IMR-90 (cell line): ENCODE results near the gene AAGAB. TPM values are rescaled to one million over a fixed set of nuclear protein-coding genes. Genes with fewer than 3 reads are reported as not detected.

Source experiments
- ATAC-seq: fragments of 200-7000 bp; cut with Tn5 transposase; 2 replicates; pipeline ENCODE4 v1.9.1; 2020; ENCODE audit warnings: low read depth, mild to moderate bottlenecking, moderate library complexity
- BruUV-seq: library from RNA; stranded (reverse); fragments of 400-500 nt; replicated peaks from 2 replicates; lab custom pipeline; 2021; lab: Mats Ljungman, UMichigan
- CTCF ChIA-PET: fragments of 300-600 bp; formaldehyde crosslinking; extraction: SDS; loops from one replicate; lab custom pipeline; 2021; ENCODE audit warnings: antibody characterized with exemption; lab: Yijun Ruan, JAX
- POLR2A ChIA-PET: fragments of 300-600 bp; sonication (Branson Sonifier 250); formaldehyde crosslinking; loops from one replicate; lab custom pipeline; 2022; ENCODE audit warnings: antibody characterized with exemption; ENCODE audit not compliant: unreplicated experiment; lab: Charles Lee
- DNase-seq: peaks from one replicate; pipeline ENCODE4 v3.0.0; 2013
- H2AFZ ChIP-seq: replicated peaks from 2 replicates; pipeline ENCODE3; 2013; ENCODE audit warnings: low read length, mild to moderate bottlenecking; ENCODE audit not compliant: poor library complexity
- H2AK5ac ChIP-seq: 2 replicates; pipeline ENCODE4 v1.6.1; 2013; ENCODE audit warnings: low read depth, low read length, inconsistent platforms
- H2AK9ac ChIP-seq: replicated peaks from 2 replicates; pipeline ENCODE3; 2013; ENCODE audit warnings: mild to moderate bottlenecking, low read depth, low read length, moderate library complexity; ENCODE audit not compliant: poor library complexity
- H2BK120ac ChIP-seq: 2 replicates; pipeline ENCODE4 v1.6.1; 2013; ENCODE audit warnings: low read depth, low read length, inconsistent platforms
- H2BK15ac ChIP-seq: 3 replicates; pipeline ENCODE4 v1.6.1; 2013; ENCODE audit warnings: low read depth, low read length, inconsistent platforms
- H2BK20ac ChIP-seq: 2 replicates; pipeline ENCODE4 v1.6.1; 2013; ENCODE audit warnings: low read depth, mild to moderate bottlenecking, inconsistent platforms, low read length, moderate library complexity
- H2BK5ac ChIP-seq: 2 replicates; pipeline ENCODE4 v1.6.1; 2013; ENCODE audit warnings: mild to moderate bottlenecking, low read depth, low read length, inconsistent platforms; ENCODE audit not compliant: poor library complexity, severe bottlenecking
- H3K14ac ChIP-seq: replicated peaks from 2 replicates; pipeline ENCODE4 v1.6.1; 2013; ENCODE audit warnings: low read depth, low read length, inconsistent platforms
- H3K18ac ChIP-seq: 2 replicates; pipeline ENCODE4 v1.6.1; 2013; ENCODE audit warnings: low read depth, low read length, control low read depth
- H3K23ac ChIP-seq: 2 replicates; pipeline ENCODE4 v1.6.1; 2013; ENCODE audit warnings: low read depth, low read length, inconsistent platforms
- H3K27ac ChIP-seq: 2 replicates; pipeline ENCODE4 v1.5.1; 2013; ENCODE audit warnings: mild to moderate bottlenecking, control low read depth, low read length; ENCODE audit not compliant: insufficient read depth
- H3K27me3 ChIP-seq: 2 replicates; pipeline ENCODE4 v1.6.1; 2013; ENCODE audit warnings: low read length; ENCODE audit not compliant: control insufficient read depth, insufficient read depth
- H3K36me3 ChIP-seq: 2 replicates; pipeline ENCODE4 v1.6.1; 2013; ENCODE audit warnings: low read length, mixed read lengths; ENCODE audit not compliant: control insufficient read depth, insufficient read depth
- H3K4ac ChIP-seq: 2 replicates; pipeline ENCODE4 v1.6.1; 2013; ENCODE audit warnings: low read depth, low read length, inconsistent platforms
- H3K4me1 ChIP-seq: 2 replicates; pipeline ENCODE4 v1.6.1; 2013; ENCODE audit warnings: low read length, mixed read lengths; ENCODE audit not compliant: control insufficient read depth, insufficient read depth
- H3K4me2 ChIP-seq: 2 replicates; pipeline ENCODE4 v1.6.1; 2013; ENCODE audit warnings: low read depth, mild to moderate bottlenecking, control low read depth, low read length, moderate library complexity
- H3K4me3 ChIP-seq: 2 replicates; pipeline ENCODE4 v1.5.1; 2013; ENCODE audit warnings: low read depth, mild to moderate bottlenecking, control low read depth, low read length, moderate library complexity; ENCODE audit not compliant: insufficient read depth
- H3K56ac ChIP-seq: 2 replicates; pipeline ENCODE4 v1.6.1; 2013; ENCODE audit warnings: low read length, inconsistent platforms; ENCODE audit not compliant: insufficient read depth; ENCODE audit errors: extremely low read depth
- H3K79me1 ChIP-seq, 2 experiments: 2 replicates each; pipeline ENCODE4 v1.6.1; 2013; ENCODE audit warnings: low read length in 2 of 2, inconsistent platforms in 1 of 2, low read depth in 1 of 2
- H3K9ac ChIP-seq: 2 replicates; pipeline ENCODE4 v1.6.1; 2013; ENCODE audit warnings: low read depth, low read length, control low read depth
- H3K9me1 ChIP-seq: 2 replicates; pipeline ENCODE4 v1.6.1; 2013; ENCODE audit warnings: low read length, inconsistent platforms; ENCODE audit not compliant: insufficient read depth
- H3K9me3 ChIP-seq: 2 replicates; pipeline ENCODE4 v1.6.1; 2013; ENCODE audit warnings: low read length; ENCODE audit not compliant: control insufficient read depth, insufficient read depth
- H4K20me1 ChIP-seq: 2 replicates; pipeline ENCODE4 v1.6.1; 2013; ENCODE audit warnings: low read length, inconsistent platforms; ENCODE audit not compliant: insufficient read depth
- H4K5ac ChIP-seq: 2 replicates; pipeline ENCODE4 v1.6.1; 2013; ENCODE audit warnings: mild to moderate bottlenecking, low read depth, low read length, control low read depth
- H4K8ac ChIP-seq, 2 experiments: 2 replicates each; pipeline ENCODE4 v1.6.1; 2013; ENCODE audit warnings: low read depth in 2 of 2, low read length in 2 of 2, control low read depth in 1 of 2, inconsistent platforms in 1 of 2
- H4K91ac ChIP-seq: 2 replicates; pipeline ENCODE4 v1.6.1; 2013; ENCODE audit warnings: low read depth, low read length, inconsistent platforms; ENCODE audit not compliant: insufficient read depth
- BHLHE40 ChIP-seq: fragments of 150-350 bp; IDR thresholded peaks from 2 replicates; pipeline ENCODE4 v1.6.1; 2016; ENCODE audit warnings: mild to moderate bottlenecking, low read depth, low read length
- CEBPB ChIP-seq: IDR thresholded peaks from 2 replicates; pipeline ENCODE4 v1.6.1; 2012; ENCODE audit warnings: low read depth, low read length, improper control_type of control experiment
- CHD1 ChIP-seq: IDR thresholded peaks from 2 replicates; pipeline ENCODE4 v1.6.1; 2012; ENCODE audit warnings: low read depth, low read length, improper control_type of control experiment
- FOS ChIP-seq: fragments of 150-350 bp; IDR thresholded peaks from 2 replicates; pipeline ENCODE4 v1.6.1; 2016; ENCODE audit warnings: low read depth, low read length
- MAFK ChIP-seq: IDR thresholded peaks from 2 replicates; pipeline ENCODE4 v1.6.1; 2012; ENCODE audit warnings: low read depth, low read length, improper control_type of control experiment
- MAZ ChIP-seq: IDR thresholded peaks from 2 replicates; pipeline ENCODE4 v1.6.1; 2012; ENCODE audit warnings: low read depth, mild to moderate bottlenecking, low read length, improper control_type of control experiment, moderate library complexity, borderline replicate concordance
- MXI1 ChIP-seq: IDR thresholded peaks from 2 replicates; pipeline ENCODE4 v1.6.1; 2012; ENCODE audit warnings: low read depth, mild to moderate bottlenecking, low read length, moderate library complexity, borderline replicate concordance
- NFE2L2 ChIP-seq: fragments of 150-350 bp; IDR thresholded peaks from 2 replicates; pipeline ENCODE4 v1.6.1; 2016; ENCODE audit warnings: low read depth, mild to moderate bottlenecking, low read length
- POLR2A ChIP-seq: IDR thresholded peaks from 2 replicates; pipeline ENCODE4 v1.6.1; 2012; ENCODE audit warnings: mild to moderate bottlenecking, low read depth, low read length
- RAD21 ChIP-seq: IDR thresholded peaks from 2 replicates; pipeline ENCODE4 v1.6.1; 2012; ENCODE audit warnings: low read length, improper control_type of control experiment
- RCOR1 ChIP-seq: IDR thresholded peaks from 2 replicates; pipeline ENCODE4 v1.6.1; 2012; ENCODE audit warnings: mild to moderate bottlenecking, low read length, improper control_type of control experiment; ENCODE audit not compliant: insufficient replicate concordance
- RFX5 ChIP-seq: IDR thresholded peaks from 2 replicates; pipeline ENCODE4 v1.8.0; 2012; ENCODE audit warnings: low read depth, mild to moderate bottlenecking, low read length, moderate library complexity
- SMC3 ChIP-seq: fragments of 150-350 bp; IDR thresholded peaks from 2 replicates; pipeline ENCODE4 v1.6.1; 2016; ENCODE audit warnings: low read depth, mild to moderate bottlenecking, antibody characterized with exemption, low read length, moderate library complexity
- WGBS, 2 experiments: methylation state at CpG; one replicate each; pipeline versions ENCODE4 v1.1.5 to v1.1.7; 2013; ENCODE audit warnings: missing lambda C conversion rate in 2 of 2; ENCODE audit not compliant: insufficient read length in 1 of 2; ENCODE audit errors: extremely low coverage in 2 of 2; 5-methylcytosine and 5-hydroxymethylcytosine counted together
- dilution Hi-C: fragments of 300-500 bp; cut with HindIII; formaldehyde crosslinking; loops from one replicate; pipeline ENCODE4 v1.14.3; 2018; ENCODE audit warnings: low sequenced_read_pairs; ENCODE audit not compliant: unreplicated experiment
- in situ Hi-C: fragments of 300-500 bp; cut with MboI; formaldehyde crosslinking; loops from 3 replicates; pipeline ENCODE4 v1.14.3; 2019; ENCODE audit warnings: low sequenced_read_pairs, inconsistent platforms, mixed read lengths
- intact Hi-C: fragments of 100-400 bp; cut with micrococcal nuclease; formaldehyde crosslinking; loops from 2 replicates; pipeline ENCODE4 v1.10.0; 2022
- polyA plus RNA-seq, 3 experiments: library from polyadenylated mRNA; depleted of rRNA; stranded (reverse); fragments of >200 nt; gene quantifications; 2 replicates each; pipeline ENCODE4 v1.2.3, GENCODE V29; 2012; ENCODE audit warnings: low replicate concordance in 1 of 3
- total RNA-seq: library from RNA; depleted of rRNA; stranded (reverse); fragments of >200 nt; gene quantifications from 2 replicates; pipeline ENCODE4 v1.2.3, GENCODE V29; 2012
- TF ChIP-seq, protein P1 (sequence below): fragments of 150-350 bp; IDR thresholded peaks from 2 replicates; pipeline ENCODE4 v1.6.1; 2016; ENCODE audit warnings: low read depth, mild to moderate bottlenecking, low read length, moderate library complexity, borderline replicate concordance
- TF ChIP-seq, protein P2 (sequence below): conservative IDR thresholded peaks from 2 replicates; pipeline ENCODE4 v1.5.1; 2012; ENCODE audit warnings: mild to moderate bottlenecking, low read depth, low read length, improper control_type of control experiment
- TF ChIP-seq, protein P3 (sequence below): fragments of 150-350 bp; IDR thresholded peaks from 2 replicates; pipeline ENCODE4 v1.6.1; 2017; ENCODE audit warnings: mild to moderate bottlenecking, antibody characterized with exemption, low read length, low read depth

The AAGAB gene
- total and polyA plus RNA-seq, 2 of the 4 experiments (the other 2 are of a cell fraction), result 26.1 to 69.7 TPM

DNA sequence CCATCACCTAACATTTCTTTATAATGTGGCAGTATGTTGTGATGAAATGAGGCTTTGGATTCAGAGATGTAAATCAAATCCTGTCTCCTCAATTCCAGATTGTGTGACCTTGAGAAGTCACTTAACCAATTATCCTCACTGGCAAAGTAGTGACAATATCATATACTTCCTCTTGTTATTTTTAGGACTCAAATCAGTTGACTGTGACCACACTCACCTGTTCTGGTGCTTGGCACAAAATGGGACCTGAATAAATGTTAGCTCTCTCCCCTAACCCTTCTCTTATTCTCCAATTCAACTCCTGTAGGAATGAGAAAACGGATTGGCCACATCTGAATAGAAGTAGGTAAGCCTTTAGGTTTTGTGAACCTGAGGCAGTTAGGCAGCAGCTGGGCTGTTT is 42.2 kb upstream of the AAGAB start:
- intact Hi-C loops (no loop called here), dilution Hi-C loops (no loop called here), in situ Hi-C loops (loop anchor here (5.0 kb wide), 1 partner anchor 34 kb away; no protein-coding TSS in a partner anchor)
- no peaks in the 10 kb centered on the region for H3K79me1 ChIP-seq
- H2AFZ ChIP-seq, result no peak overlapping the region
- CTCF ChIA-PET, result no interaction called here
- H3K18ac ChIP-seq, result no peak overlapping the region
- no peak overlapping the region for H2BK15ac ChIP-seq
- H2AK5ac ChIP-seq, result no peak overlapping the region
- no peak overlapping the region for H4K91ac ChIP-seq
- POLR2A ChIA-PET, result no interaction called here
- H2AK9ac ChIP-seq, result no peak overlapping the region
- H4K5ac ChIP-seq, result no peak overlapping the region
- H3K4me3 ChIP-seq, result no peak overlapping the region
- H3K4ac ChIP-seq, result no peak overlapping the region
- no peak overlapping the region for H3K9ac ChIP-seq
- H3K23ac ChIP-seq, result no peak overlapping the region
- no peak overlapping the region for H3K14ac ChIP-seq
- no CpG with 5 or more reads among the region's 1 CpG for WGBS, 2 experiments
- H4K8ac ChIP-seq, result no peak overlapping the region
- H3K4me1 ChIP-seq, result no peaks in the 10 kb centered on the region
- TF ChIP-seq CHD1 (no peak), MAZ (no peak), CEBPB (no peak), BHLHE40 (no peak), MAFK (no peak), RFX5 (no peak), MXI1 (no peak), RCOR1 (no peak), NFE2L2 (no peak), RAD21 (no peak), POLR2A (no peak), FOS (no peak), SMC3 (no peak)
- TF ChIP-seq, protein P1, sequence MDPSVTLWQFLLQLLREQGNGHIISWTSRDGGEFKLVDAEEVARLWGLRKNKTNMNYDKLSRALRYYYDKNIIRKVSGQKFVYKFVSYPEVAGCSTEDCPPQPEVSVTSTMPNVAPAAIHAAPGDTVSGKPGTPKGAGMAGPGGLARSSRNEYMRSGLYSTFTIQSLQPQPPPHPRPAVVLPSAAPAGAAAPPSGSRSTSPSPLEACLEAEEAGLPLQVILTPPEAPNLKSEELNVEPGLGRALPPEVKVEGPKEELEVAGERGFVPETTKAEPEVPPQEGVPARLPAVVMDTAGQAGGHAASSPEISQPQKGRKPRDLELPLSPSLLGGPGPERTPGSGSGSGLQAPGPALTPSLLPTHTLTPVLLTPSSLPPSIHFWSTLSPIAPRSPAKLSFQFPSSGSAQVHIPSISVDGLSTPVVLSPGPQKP, result no peak
- TF ChIP-seq, protein P2, sequence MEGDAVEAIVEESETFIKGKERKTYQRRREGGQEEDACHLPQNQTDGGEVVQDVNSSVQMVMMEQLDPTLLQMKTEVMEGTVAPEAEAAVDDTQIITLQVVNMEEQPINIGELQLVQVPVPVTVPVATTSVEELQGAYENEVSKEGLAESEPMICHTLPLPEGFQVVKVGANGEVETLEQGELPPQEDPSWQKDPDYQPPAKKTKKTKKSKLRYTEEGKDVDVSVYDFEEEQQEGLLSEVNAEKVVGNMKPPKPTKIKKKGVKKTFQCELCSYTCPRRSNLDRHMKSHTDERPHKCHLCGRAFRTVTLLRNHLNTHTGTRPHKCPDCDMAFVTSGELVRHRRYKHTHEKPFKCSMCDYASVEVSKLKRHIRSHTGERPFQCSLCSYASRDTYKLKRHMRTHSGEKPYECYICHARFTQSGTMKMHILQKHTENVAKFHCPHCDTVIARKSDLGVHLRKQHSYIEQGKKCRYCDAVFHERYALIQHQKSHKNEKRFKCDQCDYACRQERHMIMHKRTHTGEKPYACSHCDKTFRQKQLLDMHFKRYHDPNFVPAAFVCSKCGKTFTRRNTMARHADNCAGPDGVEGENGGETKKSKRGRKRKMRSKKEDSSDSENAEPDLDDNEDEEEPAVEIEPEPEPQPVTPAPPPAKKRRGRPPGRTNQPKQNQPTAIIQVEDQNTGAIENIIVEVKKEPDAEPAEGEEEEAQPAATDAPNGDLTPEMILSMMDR, result no peak
- TF ChIP-seq, protein P3, sequence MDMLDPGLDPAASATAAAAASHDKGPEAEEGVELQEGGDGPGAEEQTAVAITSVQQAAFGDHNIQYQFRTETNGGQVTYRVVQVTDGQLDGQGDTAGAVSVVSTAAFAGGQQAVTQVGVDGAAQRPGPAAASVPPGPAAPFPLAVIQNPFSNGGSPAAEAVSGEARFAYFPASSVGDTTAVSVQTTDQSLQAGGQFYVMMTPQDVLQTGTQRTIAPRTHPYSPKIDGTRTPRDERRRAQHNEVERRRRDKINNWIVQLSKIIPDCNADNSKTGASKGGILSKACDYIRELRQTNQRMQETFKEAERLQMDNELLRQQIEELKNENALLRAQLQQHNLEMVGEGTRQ, result no peak
- DNase-seq (no peak), ATAC-seq (no peak)
- no TSS peak for BruUV-seq
- H2BK20ac ChIP-seq, result no peak overlapping the region
- no peaks in the 10 kb centered on the region for H3K27me3 ChIP-seq
- no peaks in the 10 kb centered on the region for H3K36me3 ChIP-seq
- H3K4me2 ChIP-seq, result no peak overlapping the region
- H2BK120ac ChIP-seq, result no peak overlapping the region
- H3K9me1 ChIP-seq, result no peaks in the 10 kb centered on the region
- H4K20me1 ChIP-seq, result no peaks in the 10 kb centered on the region
- H3K27ac ChIP-seq, result no peak overlapping the region
- no peak overlapping the region for H3K56ac ChIP-seq
- no peak overlapping the region for H2BK5ac ChIP-seq
- H3K9me3 ChIP-seq, result no peaks in the 10 kb centered on the region
